Measurements from ENCODE around the gene CREG1. TPM values are rescaled to one million over a fixed set of nuclear protein-coding genes. Genes with fewer than 3 reads are reported as not detected.
"Not testable (repeated sequence)": the region's sequence is repeated elsewhere in the genome, so short reads cannot be mapped to it uniquely, and the experiment has no call there.

CREG1 gene
- polyA plus RNA-seq (ENCODE audit: insufficient read depth in 1 of 5, insufficient read length in 5 of 5, low replicate concordance in 1 of 5) = 100 to 1,000 TPM in 2 of 5 donors, 10 to 100 TPM in 3; 65.2 to 110 (median 95.2) TPM
- long read RNA-seq, donor 1, transcript CREG1-201 (4 exons, 1,974 nt) = major isoform, 76 of 76 reads
- long read RNA-seq, donor 1, partial matches to known transcripts = 0 of 76 reads
- long read RNA-seq, donor 1, other reads (novel, unspliced or antisense) = 0 of 76 reads
- long read RNA-seq, donor 2, transcript CREG1-201 (4 exons, 1,974 nt) = major isoform, 35 of 35 reads
- long read RNA-seq, donor 2, partial matches to known transcripts = 0 of 35 reads
- long read RNA-seq, donor 2, other reads (novel, unspliced or antisense) = 0 of 35 reads
- long read RNA-seq, donor 3, transcript CREG1-201 (4 exons, 1,974 nt) = major isoform, 35 of 35 reads
- long read RNA-seq, donor 3, partial matches to known transcripts = 0 of 35 reads
- long read RNA-seq, donor 3, other reads (novel, unspliced or antisense) = 0 of 35 reads
- long read RNA-seq, donor 4, transcript CREG1-201 (4 exons, 1,974 nt) = major isoform, 32 of 49 reads
- long read RNA-seq, donor 4, partial matches to known transcripts = 17 of 49 reads
- long read RNA-seq, donor 4, other reads (novel, unspliced or antisense) = 0 of 49 reads
- long read RNA-seq, donor 5, transcript CREG1-201 (4 exons, 1,974 nt) = major isoform, 67 of 72 reads
- long read RNA-seq, donor 5, partial matches to known transcripts = 5 of 72 reads
- long read RNA-seq, donor 5, other reads (novel, unspliced or antisense) = 0 of 72 reads
- long read RNA-seq, donor 6, transcript CREG1-201 (4 exons, 1,974 nt) = major isoform, 66 of 99 reads
- long read RNA-seq, donor 6, partial matches to known transcripts = 33 of 99 reads
- long read RNA-seq, donor 6, other reads (novel, unspliced or antisense) = 0 of 99 reads
- long read RNA-seq, donor 7, transcript CREG1-201 (4 exons, 1,974 nt) = major isoform, 40 of 55 reads
- long read RNA-seq, donor 7, partial matches to known transcripts = 15 of 55 reads
- long read RNA-seq, donor 7, other reads (novel, unspliced or antisense) = 0 of 55 reads
- long read RNA-seq, donor 8, transcript CREG1-201 (4 exons, 1,974 nt) = major isoform, 21 of 29 reads
- long read RNA-seq, donor 8, partial matches to known transcripts = 8 of 29 reads
- long read RNA-seq, donor 8, other reads (novel, unspliced or antisense) = 0 of 29 reads

DNA sequence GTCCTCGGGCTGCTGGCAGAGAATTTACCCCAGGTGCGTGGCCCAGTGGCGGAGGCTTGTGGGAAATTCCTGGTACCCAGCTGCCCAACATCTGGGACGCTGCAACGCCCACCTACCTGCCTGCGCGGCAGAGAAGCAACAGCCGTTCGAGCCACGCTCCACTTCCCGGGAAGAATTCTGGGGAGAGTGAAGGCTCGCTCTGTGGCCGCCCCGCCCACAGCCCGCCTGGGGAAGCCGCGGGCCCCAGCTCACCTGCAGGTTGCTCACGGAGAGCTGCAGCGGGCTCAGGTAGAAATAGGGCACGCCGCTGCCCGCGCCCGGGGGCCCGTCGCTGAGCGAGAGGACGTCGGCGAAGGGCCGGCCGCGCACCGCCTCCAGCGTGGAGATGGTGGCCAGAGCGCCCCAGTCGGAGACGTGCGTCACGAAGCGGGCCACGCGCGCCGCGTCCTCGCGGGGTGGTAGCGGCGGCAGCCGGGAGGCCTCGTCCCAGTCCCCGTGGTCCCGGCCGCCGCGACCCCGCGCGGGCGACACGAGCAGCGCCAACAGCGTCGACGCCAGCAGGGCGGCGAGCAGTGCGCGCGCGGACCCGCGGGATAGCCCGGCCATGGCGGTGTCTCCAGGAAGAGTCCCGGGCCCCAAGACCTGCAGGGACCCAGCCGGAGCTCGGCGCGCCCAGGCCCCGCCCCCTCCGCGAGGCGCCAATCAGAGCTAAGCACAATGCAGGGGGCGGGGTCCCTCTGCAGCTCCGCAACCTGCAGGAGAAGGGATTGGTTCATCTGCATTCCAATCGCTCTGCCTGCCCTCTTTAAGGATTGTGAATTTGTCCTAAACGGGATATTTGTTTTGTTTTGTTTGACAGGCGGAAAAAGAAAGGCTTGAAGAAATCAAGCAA, at the start of gene CREG1:
TSS of gene CREG1 (minus strand) at position 627 of the 892 bp plus-strand sequence.
- peak; percentile 92 for DNase-seq

DNA sequence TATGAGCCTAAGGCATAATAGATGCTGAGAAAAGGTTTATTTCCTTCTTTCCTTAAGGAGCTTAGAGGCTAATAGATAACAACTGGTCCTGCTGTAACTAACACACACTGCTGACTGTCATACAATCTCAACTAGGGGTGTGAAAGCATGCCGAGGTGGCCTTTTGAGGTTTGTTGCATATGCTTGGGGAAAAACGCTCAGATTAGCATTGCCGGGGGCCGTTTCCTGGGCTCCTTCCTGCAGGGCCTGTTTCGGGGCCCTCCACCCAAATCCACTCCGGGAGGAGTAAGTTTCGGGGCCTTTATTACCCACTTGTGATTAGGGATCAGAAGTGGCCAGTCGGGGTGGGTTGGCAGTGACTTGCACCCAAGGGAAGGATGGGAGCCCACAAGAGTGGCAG, 49.3 kb upstream of the CREG1 start:
- no peak for DNase-seq

DNA sequence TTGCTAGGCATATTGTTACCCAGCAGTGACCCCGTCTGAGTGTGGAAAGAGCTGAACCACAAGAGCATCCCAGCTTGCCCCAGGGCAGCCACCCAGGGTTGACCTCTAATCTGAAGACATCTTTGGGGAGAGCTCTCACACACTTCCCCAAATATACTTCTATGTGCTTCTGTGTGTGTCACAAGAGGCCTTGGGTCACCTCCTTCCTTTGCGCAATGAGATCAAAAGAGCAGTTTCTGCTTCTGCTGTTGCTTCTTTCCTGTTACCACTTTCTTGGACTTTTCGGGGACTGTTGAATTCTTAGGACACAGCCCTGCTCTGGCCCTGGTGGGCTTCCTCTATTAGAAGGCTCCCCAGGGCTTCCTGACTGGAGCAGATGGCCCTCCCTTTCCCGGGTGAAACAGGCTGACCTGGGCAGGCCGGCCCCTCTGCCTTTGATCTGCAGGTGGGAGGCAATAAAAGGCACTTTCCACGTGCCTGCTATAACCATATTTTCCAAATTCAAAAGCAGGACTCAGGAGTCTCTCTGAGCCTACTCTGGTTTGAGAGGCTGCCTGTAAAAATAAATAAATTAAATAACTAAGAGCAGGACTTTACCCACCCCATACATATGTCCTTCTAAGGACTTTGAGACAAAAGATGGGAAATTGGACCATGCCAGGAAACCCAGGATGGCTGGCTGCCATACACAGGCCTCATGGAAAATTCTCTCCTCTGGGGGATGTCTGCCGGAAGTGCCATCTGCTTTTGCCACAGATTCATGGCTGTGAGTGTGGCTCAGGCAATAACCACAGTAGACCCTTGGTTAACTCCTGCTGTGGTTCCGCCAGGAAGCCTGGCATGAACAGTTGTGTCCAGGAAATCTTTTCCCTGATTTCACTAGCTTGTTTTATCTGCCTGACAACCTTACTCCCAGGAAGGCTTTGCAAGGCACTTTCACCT, 48.2 kb upstream of the CREG1 start:
- DNase-seq = no peak

DNA sequence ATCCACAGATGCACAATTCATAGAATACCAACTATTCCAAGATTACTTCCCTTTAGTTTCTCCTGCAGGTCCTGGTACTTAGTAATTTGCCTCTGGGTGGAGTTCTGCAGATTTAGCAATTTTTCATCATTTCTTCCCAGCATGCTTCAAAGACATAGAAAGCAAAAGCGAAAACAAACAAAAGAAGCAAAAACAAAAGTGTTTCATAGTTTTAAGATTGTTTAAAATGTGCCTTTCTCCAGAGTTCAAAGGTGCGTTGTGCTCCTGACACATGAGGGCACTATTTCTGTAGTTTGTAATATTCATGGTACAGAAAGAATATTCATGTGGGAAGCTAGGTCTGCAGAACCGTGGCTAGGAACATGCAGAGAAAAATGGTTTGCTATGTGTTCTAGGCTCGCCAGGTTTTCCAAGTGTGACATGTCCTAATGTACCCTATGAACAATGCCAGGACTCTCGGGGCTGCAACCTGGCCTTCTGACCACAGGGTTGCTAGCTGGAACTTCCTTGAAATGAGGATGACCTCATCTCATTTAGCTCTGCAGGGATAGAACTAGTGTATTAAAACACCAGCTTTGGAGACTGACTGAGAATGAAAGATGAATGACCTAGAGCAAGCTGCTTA, 46.5 kb upstream of the CREG1 start:
- DNase-seq = no peak

DNA sequence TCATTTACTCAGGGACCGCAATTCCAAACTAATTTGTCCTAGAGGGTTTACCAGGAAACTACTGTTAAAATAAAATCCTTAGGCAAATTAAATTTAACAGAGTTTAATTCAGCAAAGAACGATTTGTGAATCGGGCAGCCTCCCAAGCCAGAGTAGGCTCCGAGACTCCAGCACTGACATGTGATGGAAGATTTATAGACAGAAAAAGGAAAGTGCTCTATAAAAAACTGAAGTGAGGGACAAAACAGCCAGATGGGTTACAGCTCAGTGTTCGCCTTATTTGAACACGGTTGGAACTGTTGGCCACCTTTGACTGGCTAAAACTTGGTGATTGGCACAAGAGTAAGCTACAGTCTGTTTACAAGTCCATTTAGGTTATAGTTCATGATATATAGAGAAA, 41.3 kb upstream of the CREG1 start:
- DNase-seq = no peak

DNA sequence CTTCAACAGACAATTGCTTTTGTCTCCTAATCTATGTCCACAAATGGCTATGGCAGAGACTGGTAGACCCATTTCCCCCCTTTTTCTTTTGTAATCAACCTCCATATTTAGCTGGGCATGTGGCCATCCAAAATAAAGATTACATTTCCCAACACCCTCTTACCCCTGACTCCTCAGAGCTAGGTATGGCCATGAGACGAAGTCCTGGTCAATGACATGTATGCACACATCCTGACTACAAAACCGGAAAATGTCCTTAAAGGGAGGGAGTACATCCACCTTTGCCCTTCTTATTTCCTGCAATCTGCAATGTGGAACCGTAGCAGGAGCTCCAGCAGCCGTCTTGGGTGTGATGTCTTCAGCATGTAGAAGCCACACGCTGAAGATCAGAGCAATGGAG, 40.3 kb upstream of the CREG1 start:
- DNase-seq = no peak

DNA sequence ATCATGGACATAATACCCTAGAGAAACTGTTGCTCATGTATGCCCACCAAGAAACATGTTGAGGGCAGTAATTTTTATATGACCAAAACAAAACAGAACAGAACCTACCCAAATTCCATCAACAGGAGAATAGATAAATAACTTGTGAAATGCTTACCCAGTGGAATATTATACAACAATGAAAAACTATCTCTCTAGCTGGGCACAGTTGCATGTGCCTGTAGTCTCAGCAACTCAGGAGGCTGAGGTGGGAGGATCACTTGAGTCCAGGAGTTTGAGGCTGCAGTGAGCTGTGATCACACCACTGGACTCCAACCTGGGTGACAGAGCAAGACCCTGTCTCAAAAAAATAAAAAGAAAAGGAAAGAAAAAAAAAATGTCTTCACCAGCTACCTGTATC, 38.9 kb upstream of the CREG1 start:
- DNase-seq = no peak

DNA sequence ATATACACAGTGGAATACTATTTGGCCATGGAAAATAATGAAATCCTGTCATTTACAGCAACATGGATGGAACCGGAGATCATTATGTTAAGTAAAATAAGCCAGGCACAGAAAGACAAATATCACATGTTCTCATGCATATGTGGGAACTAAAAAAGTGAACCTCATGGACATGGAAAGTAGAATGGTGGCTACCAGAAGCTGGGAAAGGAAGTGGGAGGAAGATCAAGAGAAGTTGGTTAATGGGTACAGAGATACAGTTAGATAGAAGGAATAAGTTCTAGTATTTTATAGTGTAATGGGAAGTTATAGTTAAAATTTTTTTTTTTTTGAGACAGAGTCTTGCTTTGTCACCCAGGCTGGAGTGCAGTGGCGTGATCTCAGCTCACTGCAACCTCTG, 34.8 kb upstream of the CREG1 start:
- no peak for DNase-seq

DNA sequence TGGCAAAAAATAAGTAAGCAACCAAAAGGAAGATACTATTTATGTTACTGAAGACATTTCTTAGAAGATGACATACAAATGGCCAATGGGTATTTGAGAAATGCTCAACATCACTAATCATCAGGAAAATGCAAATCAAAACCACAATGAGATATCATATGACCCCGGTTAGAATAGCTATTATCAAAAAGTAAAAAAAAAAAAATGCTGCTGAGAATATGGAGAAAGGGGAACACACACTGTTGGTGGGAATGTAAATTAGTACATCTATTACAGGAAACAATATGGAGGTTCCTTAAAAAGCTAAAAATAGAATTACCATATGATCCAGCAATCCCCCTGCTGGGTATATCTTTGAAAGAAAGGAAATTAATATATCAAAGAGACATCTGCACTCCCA, 34.3 kb upstream of the CREG1 start:
- no peak for DNase-seq

DNA sequence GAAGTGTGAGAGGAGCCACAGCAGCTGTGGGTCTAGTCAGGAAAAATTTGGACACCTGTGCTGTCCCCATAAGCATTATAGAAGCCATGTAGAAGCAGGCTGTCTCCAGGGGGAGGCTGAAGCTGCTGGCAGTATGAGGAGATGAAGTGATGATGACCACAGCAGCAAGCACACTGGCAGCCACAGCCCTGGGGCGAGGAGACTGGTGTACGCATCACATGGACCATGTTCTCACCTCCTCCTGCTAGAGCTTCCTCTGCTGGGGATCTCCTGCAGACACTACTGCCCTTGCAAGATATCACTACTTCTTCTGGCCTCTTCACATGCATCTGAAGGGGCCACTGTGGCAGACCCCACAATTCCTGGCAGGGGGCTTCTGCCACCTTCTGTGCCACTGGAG, 33.8 kb upstream of the CREG1 start:
- no peak for DNase-seq

DNA sequence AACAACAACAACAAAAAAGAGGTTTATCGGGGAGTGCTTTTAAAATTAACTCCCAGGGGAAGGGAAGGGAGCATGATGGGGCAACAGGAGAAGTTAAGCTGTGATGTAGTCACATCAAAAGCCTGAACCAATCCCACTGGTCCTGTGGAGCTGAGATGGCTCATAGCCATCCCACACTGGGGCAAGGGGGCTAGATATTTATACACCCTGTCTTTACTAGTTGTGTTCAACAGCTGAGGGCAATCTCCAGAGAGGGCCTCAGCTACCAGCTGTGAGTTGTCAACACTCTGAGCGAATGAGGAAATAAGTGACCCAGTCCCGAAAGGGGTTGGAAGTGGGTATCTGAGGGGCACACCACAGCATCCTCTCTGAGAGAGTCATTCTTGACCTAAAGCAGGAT, 31.0 kb upstream of the CREG1 start:
- DNase-seq = no peak

DNA sequence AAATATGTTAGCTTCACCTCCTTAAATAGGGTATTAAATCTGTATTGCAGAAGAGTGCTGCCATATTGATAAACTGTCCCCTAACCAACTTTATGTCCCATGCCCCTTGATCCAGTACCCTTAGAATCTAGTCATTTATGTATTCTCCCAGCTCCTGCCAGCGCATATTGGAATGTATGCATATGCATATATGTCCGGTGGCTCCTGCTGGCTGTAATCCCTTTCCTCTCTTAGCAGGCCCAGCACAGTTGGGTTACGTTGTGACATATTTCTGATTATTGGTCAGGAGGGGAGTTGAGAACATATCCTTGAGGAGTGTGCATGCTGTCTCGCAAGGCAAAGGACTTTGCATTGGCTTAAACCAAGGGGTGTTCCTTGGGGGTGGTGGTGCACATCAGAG, 29.2 kb upstream of the CREG1 start:
- DNase-seq = no peak

DNA sequence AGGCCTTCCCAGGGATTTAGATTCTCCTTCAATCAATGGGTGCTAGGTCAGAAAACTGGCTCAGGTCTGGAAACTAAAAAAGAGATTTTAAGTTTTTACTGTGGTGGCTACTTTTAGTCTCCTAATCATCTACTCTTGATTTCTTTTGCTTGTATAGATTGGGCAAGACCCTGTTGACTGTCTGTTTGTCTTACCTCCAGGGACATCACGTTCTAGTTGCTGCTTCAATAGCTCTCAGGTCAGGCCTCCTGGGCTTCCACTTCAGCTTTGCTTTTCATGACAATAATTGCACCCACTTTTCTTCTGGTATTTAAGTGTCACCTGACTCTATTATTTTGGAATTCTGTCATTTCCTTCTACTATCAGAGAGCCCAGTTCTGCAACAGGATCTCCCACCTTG, 28.5 kb upstream of the CREG1 start:
- DNase-seq = no peak

DNA sequence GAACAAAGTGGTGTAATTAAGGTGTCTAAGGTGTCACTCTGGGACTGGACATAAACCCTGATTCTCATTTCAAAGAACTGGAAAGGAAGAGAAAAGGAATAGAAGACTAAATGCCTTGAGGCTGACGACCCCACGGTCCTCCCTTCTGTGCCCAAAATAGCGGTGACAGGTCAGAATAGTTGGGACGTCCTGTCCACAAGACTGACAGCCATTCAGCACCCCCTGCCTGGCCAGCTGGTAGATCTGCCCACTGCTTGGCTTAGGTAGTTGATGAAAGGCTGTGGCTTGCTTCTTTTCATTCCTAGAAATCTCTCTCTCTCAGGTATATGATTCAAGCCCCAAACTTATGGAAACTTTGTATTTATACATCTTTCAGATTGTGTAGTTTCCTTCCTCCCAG, 26.4 kb upstream of the CREG1 start:
- no peak for DNase-seq

DNA sequence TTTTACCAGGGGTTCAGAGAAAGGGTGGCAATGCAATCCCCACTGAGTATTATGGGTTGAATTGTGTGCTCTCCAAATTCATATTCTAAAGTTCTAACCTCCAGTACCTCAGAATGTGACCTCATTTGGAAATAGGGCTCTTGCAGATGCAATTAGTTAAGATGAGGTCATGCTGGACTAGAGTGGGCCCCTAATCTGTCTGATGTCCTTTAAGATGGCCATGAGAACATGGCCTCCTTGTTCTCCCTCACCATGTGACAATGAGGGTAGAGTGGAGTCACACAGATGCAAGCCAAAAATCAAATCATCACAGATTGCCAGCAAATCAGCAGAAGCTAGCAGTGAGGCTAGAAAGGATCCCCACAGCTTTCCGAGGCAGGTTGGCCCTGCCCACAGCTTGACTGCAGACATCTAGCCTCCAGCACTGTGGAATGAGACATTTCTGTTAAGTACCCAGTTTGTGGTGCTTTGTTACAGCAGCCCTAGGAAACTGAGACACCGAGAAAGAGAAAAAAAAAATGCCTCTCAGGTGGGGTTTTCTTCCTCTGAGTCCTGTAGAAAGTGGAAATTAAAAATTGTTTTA, 25.5 kb upstream of the CREG1 start:
- no peak for DNase-seq

DNA sequence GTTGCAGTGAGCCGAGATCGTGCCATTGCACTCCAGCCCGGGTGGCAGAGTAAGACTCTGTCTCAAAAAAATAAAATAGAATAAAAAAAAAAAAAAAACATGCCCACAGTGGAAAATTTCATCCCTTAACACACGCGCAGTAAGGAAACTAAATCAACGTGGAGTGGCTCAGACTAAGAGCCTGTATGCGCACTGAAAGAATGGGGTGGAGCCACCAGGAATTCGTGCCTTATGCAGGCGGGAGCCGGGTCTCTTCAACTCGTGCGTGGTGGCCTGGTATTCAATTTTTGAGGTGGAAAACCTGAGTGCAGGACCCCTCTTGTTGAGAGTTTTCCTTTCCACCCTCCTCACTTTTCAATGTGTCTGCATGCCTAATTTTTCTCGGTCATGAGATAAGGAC, 22.1 kb upstream of the CREG1 start:
- no peak for DNase-seq

DNA sequence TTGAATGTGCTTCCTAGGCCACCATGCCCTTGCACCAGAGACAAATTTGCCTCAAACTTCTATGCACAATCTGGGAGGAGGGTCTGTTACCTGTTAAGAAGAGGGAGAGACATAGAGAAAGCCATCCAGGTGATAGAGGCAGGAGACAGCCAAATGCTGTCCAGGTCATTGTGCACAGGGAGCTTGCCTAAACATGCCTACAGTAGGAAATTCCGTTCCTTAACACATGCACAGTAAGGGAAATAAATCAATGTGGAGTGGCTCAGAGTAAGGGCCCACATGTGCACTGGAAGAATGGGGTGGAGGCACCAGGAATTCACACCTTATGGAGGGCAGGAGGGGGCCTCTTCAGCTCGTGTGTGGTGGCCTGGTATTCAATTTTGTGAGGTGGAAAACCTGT, 19.5 kb upstream of the CREG1 start:
- no peak for DNase-seq

DNA sequence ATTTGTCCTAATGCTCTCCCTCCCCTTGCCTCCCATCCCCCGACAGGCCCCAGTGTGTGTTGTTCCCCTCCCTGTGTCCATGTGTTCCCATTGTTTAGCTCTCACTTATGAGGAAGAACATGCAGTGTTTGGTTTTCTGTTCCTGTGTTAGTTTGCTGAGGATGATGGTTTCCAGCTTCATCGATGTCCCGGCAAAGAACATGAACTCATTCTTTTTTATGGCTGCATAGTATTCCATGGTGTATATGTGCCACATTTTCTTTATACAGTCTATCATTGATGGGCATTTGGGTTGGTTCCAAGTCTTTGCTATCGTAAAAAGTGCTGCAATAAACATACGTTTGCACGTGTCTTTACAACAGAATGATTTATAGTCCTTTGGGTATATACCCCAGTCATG, 17.1 kb upstream of the CREG1 start:
- not testable (repeated sequence) for DNase-seq

DNA sequence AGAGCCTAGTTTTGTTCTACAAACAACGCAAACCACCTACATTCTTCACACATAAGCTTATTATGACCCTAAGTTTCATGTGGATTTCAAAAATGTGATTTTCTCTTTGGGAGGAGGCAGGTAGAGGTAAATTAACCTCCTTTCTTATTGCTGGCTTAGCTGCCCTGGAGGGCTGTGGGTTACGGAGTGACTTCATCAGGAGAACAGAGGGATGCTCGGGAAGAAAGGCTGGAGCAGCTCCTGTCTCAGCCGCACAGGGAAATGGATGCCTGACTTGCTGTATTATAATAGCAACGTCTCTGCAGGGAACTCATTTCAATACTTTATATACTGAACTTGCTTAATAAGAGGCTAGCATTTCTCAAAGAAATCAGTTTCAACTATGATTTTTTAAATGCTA, 14.1 kb upstream of the CREG1 start:
- no peak for DNase-seq

All from right lung (tissue), 10 donors.